C1 segment of cervical spinal cord (tissue), 14 donors: ENCODE data around the gene MYO5B.

Source experiments
- DNase-seq, 14 donors: peaks; one replicate each; lab custom pipeline; 2025; lab: John Stamatoyannopoulos, UW

Gene MYO5B

DNA sequence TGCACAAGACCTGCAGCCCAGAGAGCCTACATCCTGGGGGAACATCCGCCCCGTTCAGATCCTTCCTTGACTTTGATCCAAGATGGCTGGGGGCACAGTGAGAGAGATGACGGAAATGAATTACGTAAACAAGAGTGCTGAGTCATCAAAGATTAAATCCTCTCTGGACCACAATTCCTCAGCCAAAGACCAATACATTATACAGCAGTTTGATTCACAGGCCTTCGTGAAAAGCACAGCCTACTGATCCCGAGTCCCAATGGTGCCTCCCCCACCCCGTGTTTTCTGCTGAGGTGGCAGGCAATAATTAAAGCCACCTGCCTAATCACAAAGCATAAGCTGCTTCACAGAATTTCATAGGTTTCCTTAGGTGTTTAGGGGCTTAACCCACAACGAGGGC lies 43.0 kb downstream of the MYO5B start:
- DNase-seq, result no peak

DNA sequence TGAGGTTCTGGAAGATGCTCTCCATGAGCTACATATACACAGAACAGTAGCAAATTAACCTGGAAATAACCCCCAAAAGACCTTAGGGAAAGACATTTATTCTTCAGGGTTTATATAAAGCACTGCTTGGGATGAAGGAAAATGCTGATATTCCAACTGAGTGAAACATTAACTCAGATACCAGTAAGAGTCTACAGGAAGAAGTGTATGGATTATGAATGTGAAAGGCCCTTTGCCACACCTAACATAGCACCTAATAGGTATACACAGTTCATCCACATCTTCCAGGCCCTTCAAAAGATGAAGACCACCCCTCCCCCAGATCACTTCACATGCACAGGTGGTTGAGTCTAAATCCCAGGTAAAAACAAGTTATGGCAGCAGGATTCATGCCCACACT lies 50.4 kb downstream of the MYO5B start:
- DNase-seq, result no peak

DNA sequence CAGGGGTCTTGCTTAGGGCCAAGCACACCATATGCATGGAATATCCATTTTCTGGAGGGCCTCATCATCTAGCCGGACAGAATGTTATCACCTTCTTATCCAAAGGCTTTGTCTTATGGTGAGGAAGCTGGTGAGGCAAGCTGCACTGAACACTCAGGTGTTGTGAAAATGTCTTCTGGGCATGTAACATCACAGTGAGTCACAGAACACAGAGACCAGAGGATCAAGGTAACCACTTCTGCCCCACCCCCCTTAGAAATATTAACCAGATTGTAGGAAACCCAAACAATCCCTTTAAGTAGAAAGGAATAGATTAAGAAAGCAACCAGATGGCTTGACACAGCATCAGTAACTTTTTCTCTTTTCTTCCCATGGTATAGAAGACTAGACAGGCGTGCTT lies 51.1 kb downstream of the MYO5B start:
- no peak for DNase-seq

DNA sequence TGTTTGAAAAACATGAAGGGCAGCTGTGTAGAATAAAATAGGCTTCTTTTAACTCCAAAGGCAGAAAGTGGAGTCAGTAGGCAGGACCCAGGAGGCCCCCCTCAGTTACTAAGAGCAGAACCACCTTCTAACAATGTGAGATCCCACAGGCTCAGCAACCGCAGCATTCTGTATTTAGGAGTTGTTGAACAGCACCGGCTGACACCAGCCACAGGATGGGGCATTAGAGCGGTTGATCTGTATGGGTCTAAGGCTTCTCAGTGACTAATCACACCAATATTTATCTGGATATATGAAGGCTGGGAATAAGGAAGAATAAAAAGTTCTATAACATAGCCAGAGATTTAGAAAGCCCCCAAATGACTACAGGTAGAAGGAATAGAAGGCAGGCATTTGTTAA lies 51.7 kb downstream of the MYO5B start:
- no peak for DNase-seq

DNA sequence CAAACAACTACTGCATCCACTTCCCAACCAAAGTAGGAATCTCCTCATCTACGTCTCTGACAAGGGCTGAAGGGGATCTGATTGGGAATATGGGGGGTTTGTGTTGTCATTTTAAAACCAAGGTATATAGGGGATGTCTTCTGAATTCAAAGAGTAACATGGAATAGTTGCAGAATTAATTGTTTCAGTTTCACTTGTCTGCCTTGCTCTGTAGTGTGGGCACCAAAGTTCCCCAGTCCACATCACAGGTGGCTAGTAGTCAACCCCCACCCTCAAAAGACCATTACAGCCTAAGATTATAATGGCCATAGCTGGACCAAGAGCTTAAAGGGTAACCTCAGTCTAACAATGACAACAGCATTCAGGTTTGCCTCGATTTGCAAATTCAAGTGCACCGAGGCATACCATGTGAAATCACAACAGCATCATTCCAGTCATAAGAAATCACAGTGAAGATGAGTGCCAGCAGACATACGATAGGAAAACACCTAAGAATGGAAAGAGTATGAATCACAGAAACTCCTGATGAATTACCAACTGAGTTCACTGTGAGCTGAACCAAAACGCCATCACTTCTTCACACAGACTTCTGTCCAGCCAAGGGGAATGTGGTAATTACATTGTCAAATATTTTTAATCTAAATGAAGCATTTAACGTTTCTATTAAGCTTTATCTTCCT lies 52.4 kb downstream of the MYO5B start:
- DNase-seq, result no peak

DNA sequence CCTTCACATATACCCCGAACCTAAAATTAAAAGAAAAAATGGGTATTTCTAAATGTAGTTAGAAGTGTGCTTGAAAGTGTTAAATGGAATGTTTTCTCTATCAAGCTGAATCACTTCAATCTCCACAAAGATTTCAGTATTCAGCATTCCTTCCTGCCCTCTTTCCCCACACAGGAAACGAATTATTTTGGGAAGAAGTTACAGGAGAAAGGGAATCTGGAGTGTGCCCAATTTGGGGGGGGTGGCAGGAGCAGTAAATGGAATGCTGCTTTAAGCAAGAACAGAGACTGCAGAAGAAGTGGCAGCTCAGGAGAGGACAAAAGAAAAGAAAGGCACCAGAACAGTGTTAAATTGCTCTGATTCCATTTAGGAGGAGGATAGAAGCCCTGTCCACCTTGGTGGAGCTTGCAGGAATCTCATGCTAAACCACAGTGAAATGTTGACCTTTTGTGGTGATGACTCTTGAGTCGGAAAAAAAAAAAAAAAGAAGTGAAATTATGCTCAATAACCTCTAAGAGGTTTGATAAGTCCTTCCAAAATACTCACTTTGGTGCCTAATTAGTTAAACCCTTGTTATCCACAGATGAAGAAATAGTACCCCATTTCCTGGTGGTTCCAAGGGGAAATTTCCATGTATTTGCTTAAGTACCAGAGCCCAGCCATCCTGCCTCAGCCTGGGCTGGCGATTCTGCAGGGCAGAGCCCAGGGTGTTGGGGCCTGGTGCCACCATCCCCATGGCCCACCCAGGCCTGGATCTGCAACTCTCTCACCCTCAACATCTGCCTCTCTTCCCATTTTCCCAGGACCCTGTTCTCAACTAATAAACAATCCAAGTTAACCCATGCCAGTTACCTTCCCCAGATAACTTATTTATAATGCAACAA lies 56.5 kb downstream of the MYO5B start:
- DNase-seq, result no peak

DNA sequence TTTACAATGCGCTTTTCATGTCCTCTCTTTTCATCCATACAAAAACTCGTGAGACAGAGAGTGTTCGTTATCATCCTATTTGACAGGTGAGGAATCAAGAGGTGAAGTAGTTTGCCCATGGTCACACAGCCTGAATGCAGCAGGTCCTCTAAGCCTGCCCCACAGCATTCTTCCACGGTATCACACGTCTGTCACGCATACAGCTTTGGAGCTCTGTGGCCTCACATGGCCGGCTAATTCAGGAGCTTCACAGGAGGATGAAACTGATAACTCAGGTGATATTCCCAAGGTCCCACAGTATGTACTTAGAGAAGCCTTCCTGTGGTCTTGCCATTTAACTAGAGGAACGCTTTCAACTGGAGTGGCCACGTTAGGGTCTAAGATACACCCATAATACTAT lies 59.0 kb downstream of the MYO5B start:
- no peak for DNase-seq

DNA sequence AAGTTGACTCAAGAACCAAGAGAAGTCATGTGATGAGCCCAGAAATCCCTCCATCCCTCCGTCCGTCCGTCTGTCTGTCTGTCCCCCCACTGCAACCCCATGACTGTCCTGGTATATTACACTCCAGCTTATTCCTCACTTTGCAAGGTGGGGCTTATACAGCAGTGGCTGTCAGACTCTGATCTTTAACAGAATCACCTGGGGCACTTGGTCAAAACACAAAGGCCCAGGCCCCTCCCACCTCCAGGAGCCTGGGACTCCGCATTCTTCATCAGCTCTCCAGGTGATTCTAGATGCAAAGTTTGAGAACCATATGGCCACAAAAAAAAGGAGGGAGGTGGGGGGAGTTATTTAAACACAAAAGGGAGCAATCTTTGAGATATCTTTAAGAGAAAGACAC lies 61.4 kb downstream of the MYO5B start:
- DNase-seq, result no peak

DNA sequence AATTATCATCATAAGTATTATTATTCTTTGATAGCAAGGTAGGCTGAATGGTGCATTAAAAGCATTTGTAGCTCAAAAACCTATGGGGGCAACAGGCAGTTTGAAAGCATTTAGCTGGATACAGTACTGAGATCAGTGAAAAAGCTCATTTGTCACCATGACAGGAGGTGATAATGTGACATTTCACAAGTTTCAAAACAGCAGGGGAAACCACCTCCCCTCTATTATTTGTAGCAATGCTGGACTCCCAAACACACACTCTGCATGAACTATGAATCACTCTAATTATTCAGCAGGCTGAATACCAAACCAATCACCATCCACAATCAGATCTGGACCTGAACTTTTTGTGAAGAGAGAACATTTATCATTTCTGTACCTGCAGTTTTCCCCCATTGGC lies 63.4 kb downstream of the MYO5B start:
- DNase-seq, result no peak

DNA sequence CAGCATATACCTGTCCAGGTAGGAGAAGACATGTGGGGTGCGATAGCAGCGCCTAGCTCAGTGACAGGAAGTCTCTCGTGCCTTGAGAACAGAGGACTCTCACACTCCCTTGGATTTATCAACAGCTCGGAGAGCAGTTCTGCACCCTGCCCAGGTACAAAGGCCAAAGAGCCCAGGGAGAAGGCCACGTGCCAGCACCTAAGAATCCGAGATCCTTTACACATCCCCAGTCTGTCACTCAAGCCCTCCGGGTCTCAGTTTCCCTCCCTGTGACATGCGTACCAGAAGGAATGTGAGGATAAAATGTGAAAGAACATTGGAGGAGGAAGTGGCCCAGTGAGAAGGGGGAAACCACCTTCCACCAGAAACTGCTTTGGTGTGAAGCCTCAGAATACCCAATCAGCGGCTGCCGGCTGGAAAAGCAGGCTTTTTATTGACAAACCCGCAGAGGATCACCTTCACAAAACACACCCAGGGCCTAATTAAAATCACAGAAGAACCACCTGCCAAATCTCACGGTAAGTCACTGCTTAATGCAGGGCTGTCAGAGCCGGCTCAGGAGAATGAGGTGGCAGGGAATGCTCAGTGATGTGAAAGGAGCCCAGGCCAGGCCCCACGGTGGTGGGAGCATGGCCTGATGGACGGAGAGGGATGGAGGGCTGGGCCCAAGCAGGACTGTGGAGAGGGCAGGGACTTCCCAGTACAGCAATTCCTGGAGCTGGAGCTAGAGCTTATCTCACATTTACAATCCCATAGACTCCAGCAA lies 66.3 kb downstream of the MYO5B start:
- DNase-seq, result no peak

DNA sequence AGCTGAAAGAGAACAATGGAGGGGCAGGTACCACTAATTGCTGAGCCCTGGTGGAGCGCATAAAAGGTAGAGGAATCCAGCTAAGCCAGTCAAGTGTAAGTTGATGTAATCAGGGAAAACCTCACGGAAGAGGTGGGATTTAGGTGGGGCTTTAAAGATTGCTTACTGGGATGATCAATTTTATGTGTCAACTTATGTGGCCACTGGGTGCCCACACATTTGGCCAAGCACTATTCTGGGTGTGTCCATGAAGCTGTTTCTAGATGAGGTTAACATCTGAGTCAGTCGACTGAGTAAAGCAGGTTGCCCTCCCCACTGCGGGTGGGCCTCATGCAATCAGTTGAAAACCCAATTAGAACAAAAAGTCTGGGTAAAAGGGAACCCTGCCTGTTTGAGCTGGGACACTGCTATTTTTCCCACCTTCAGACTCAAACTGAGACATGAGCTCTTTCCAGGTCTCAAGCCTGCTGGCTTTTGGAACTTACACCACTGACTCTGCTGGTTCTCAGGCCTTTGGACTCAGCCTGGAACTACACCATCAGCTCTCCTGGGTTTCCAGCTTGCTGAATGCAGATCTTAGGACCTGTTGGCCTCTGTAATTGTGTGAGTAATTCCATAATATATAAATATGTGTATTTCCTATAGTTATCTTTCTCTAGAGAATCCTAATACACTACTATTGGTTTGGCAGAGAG lies 67.3 kb downstream of the MYO5B start:
- DNase-seq, result no peak

DNA sequence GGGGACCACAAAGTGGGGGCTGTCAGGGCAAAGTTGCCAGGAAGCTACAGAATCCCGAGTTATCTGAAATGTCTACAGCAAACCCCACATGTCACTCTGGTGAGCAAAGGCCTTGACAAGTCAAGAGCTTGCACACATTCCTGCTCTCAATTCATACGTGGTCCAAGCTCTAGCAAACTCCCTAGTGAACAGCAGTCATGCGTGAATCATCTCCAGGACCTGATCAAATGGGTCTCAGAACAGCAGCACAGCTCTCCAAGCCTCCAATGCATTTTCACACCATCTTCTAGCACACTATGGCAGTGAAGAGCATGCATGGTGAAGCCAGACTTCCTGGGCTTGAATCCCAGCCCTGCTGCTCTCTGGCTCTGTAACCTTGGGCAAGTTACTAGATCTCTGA lies 68.5 kb downstream of the MYO5B start:
- peak in 1 of 14 donors; percentile 5 for DNase-seq

DNA sequence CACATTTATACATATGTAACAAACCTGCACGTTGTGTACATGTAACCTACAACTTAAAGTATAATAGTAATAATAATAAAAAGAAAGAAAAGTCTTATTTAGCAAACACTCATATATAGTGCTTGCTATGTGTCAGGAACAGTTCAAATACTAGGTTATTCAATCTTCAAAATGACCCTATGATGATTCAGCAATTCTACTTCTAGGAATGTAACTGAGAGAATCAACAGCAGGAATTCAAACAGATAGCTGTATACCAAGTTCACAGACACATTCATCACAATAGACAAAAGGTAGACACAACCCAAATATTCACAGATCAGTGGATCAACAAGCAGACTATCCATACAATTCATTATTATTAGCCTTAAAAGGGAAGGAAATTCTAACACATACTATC lies 69.5 kb downstream of the MYO5B start:
- DNase-seq, result no peak

DNA sequence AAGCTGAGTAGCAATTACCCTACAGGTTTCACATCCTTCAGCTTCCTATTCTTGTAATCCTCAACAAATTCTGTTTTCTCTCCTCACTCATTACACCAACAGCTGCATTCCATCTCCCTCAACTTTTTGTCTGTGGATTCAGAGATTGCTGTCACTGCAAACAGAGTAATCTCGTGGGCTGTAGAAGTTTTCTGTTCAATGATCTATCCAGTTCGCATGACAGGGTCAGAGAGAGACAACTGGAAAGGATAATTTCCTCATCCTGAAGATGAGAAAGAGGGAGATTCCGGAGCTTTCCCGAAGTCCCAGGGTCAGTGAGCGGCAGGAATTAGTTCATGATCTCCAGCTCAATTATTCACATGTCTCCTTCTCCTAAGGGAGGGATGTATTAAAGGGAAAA lies 75.7 kb downstream of the MYO5B start:
- DNase-seq, result no peak

DNA sequence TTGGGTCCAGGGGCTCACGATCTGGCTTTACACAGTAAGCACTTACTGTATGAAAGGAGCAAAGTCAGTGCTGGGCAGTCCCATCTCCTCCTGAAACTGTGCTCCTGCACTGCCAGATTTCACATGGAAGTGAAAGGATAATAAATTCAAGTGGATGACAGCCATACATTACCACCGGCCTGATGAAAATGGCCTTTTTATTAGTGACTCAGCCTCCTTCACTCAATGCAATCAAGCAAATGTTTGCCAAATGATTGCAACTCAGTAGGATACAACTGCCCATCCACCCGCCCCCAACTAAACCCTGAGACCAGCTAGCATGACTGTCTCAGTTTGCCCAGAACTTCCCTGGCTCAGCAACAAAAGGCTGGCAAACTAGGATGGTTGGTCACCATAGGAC lies 77.1 kb downstream of the MYO5B start:
- DNase-seq, result no peak

DNA sequence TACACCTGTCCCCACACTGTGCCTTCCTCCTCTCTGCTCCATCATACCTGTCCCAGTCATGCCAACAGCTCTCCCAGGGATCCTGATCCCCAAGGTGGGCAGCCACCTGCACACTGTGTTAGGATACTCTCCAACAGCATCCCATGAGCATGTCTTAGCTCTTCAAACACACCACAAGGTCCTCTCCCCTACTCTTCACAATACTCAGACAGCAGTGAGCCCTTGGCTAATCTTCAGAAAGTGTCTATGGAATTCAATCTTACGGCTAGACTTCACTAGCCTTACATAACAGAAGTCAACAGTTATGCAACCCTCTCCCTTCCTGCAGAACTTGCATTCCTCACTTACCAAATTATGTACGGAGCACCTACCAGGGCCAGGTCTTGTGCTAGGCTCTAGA lies 79.9 kb downstream of the MYO5B start:
- no peak for DNase-seq

DNA sequence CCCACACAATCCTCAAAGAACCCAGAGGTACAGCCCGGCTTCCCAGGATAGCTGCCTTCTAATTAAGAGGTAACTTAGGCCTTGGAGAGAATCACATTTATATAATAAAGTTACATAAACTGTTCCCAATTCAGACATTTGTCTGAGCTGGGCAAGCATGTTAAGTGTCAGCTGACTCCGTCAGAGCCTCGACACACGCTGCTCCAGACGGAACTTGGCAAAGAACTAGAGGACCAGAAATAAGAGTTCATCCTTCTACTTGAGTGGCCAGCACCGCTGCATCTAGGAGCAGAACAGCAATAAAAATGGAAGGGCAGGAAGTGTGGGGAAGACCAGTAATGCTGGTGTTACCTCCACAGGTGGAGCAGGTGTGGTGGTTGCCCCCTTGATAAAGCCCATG lies 80.5 kb downstream of the MYO5B start:
- no peak for DNase-seq

DNA sequence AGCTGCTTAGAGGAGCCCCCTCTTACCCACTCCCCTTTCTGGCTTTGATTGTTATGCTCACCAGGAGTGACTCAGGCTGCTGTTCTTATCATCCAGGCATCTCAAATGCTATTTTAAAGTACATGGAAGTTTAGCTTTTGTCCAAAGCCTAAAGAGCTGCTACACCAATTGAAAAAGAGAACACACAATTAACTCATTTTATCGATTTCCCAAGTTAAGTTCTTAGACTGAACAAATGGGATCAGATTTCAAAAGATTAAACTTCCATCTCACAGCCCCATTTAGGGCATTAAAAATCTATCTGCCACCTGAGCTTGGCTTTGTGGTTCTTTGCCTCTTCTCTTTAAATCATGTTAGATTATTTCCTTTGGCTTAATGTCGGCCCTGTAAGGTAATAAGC lies 81.2 kb downstream of the MYO5B start:
- no peak for DNase-seq

DNA sequence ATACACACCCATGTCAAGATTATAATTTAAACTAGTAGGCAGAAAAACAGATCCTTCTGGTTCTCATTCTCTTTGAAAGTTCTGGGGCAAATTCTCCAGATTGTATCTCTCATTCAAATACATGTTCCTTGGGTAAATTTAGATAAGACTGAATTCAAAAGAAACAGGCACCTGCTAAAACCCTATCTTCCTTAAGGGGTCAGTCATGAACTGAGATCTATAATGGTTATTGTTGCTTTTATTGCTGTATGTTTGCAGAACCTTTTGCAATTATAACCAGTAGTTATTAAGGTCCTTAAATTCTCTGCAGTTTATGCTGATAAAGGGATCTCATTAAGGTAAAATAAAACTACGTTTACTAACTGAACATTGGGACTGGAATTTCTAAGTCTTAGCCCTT lies 83.5 kb downstream of the MYO5B start:
- no peak for DNase-seq

DNA sequence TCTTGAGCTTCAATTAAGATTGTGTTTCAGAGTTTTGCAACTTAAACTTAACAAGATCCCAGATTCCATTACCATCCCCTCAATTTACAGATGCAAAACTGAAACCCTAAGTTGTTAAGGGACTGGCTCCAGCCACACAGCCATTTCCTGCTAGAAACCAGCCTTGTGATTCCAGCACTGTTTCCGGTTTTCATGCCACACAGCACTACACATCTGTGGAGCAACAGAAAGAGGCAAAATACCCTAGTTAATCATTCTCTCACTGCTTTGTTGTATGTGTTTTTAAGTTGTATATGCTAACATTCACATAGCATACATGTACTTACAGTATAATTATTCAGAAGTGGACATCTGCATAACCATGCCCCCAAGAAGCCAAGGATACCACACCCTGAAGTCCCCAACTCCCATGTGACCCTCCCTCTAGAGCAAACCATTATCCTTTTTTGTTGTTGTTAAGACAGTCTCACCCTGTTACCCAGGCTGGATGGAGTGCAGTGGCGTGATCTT lies 87.4 kb downstream of the MYO5B start:
- no peak for DNase-seq

DNA sequence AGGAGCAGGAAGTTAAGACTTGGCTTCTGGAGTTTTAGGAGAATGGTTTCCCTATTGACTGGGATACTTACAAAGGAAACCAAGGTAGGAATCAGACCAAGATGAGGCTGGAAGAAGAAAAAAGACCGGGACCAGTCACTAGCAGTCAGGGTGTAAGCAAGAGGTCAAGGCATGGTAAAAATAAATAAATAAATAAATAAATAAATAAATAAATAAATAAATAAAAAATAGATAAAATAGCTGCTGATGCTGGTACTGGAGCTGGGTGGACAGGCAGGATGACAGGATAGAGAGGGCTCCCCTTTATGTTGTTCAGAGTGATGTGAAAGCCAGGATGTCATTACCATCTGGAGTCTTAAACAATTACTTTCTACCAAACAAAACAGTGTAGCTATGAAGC lies 89.9 kb downstream of the MYO5B start:
- no peak for DNase-seq

DNA sequence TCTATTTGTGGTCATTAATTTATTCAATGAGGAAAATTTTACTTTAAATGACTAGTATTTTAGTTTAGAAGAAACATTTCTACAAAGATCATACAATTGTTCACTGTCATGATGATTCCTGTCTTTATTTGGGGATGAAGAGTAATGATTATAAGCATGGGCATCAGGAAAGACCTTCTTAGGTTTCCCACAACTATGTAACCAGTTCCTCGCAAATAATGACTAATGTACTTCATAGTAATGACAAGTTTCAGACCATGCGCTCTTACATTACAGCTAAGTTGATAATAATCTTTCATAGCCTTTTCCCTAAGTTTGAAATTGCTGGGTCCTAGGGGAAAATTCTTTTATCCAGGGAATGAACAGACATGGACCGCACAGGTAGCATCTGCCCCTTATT lies 90.5 kb downstream of the MYO5B start:
- no peak for DNase-seq
